GM19351 (cell line): ENCODE measurements around the gene TFDP1.

Source experiments
- ATAC-seq: cut with Tn5 transposase; IDR thresholded peaks from one replicate; pipeline ENCODE4 v1.9.1; 2021; ENCODE audit warnings: mild to moderate bottlenecking, moderate library complexity; ENCODE audit not compliant: unreplicated experiment

The TFDP1 gene

GRCh38 chr13:113584205-113584869 is at the start of gene TFDP1:
Gene TFDP1 (plus strand): TSS chr13:113584753. CDS start chr13:113585838, 1,085 bp downstream.
- peak; percentile 85 for ATAC-seq

- no peak for ATAC-seq
Measured at GRCh38 chr13:113535381-113535781, 49.2 kb upstream of the TFDP1 start.

- ATAC-seq: no peak
Measured at GRCh38 chr13:113536461-113537110, 48.0 kb upstream of the TFDP1 start.

- no peak for ATAC-seq
Measured at GRCh38 chr13:113537205-113537604, 47.3 kb upstream of the TFDP1 start.

- no peak for ATAC-seq
Measured at GRCh38 chr13:113537909-113538688, 46.5 kb upstream of the TFDP1 start.

GRCh38 chr13:113538689-113539058 is 45.9 kb upstream of the TFDP1 start:
- ATAC-seq: no peak

- ATAC-seq: no peak
Measured at GRCh38 chr13:113539176-113539575, 45.4 kb upstream of the TFDP1 start.

GRCh38 chr13:113539822-113540221 is 44.7 kb upstream of the TFDP1 start:
- ATAC-seq: no peak

- ATAC-seq: no peak
Measured at GRCh38 chr13:113540523-113540922, 44.0 kb upstream of the TFDP1 start.

- no peak for ATAC-seq
Measured at GRCh38 chr13:113542751-113543424, 41.7 kb upstream of the TFDP1 start.

- no peak for ATAC-seq
Measured at GRCh38 chr13:113544071-113544891, 40.3 kb upstream of the TFDP1 start.

GRCh38 chr13:113544896-113545295 is 39.7 kb upstream of the TFDP1 start:
- no peak for ATAC-seq

- ATAC-seq: no peak
Measured at GRCh38 chr13:113545455-113545930, 39.1 kb upstream of the TFDP1 start.

GRCh38 chr13:113545931-113546516 is 38.5 kb upstream of the TFDP1 start:
- no peak for ATAC-seq

- ATAC-seq: no peak
Measured at GRCh38 chr13:113546571-113547237, 37.8 kb upstream of the TFDP1 start.

GRCh38 chr13:113547238-113547971 is 37.1 kb upstream of the TFDP1 start:
- no peak for ATAC-seq

GRCh38 chr13:113548171-113548641 is 36.3 kb upstream of the TFDP1 start:
- no peak for ATAC-seq

GRCh38 chr13:113548778-113549621 is 35.6 kb upstream of the TFDP1 start:
- no peak for ATAC-seq
